SU-DHL-6 (cell line): ENCODE data around the gene TTC6.

ENCODE experiments used
- H2AFZ ChIP-seq: fragments of 200-600 bp; sonication (generic); 2 replicates; pipeline ENCODE4 v1.6.1; 2014; ENCODE audit warnings: low read depth, mild to moderate bottlenecking, moderate library complexity, mixed read lengths, antibody characterized with exemption, low read length; ENCODE audit not compliant: severe bottlenecking
- H3F3A ChIP-seq: fragments of 200-600 bp; shearing (Covaris generic); 2 replicates; pipeline ENCODE4 v1.6.0; 2016; ENCODE audit warnings: antibody characterized with exemption, mild to moderate bottlenecking; ENCODE audit not compliant: insufficient read depth
- H3K27ac ChIP-seq: fragments of 200-600 bp; sonication (generic); 2 replicates; pipeline ENCODE4 v1.5.1; 2016; ENCODE audit warnings: low read depth, mild to moderate bottlenecking, low read length, moderate library complexity, mixed read lengths
- H3K27me3 ChIP-seq: fragments of 200-600 bp; sonication (generic), shearing (Covaris generic); 2 replicates; pipeline ENCODE4 v1.6.0; 2014; ENCODE audit warnings: mild to moderate bottlenecking, low read length
- H3K36me3 ChIP-seq: fragments of 200-600 bp; sonication (generic); 2 replicates; pipeline ENCODE4 v1.6.1; 2014; ENCODE audit warnings: mild to moderate bottlenecking, low read length, mixed read lengths
- H3K4me2 ChIP-seq: fragments of 300-600, 200-600 bp; shearing (Covaris generic), sonication (generic); 2 replicates; pipeline ENCODE4 v1.6.0; 2014; ENCODE audit warnings: low read length, low read depth, mild to moderate bottlenecking; ENCODE audit not compliant: poor library complexity, severe bottlenecking
- H3K4me3 ChIP-seq: fragments of 200-600 bp; sonication (generic); 2 replicates; pipeline ENCODE4 v1.5.1; 2014; ENCODE audit warnings: antibody characterized with exemption, low read length, mild to moderate bottlenecking, mixed read lengths; ENCODE audit not compliant: insufficient read depth, poor library complexity, severe bottlenecking
- H3K79me2 ChIP-seq: fragments of 200-600 bp; sonication (generic); 2 replicates; pipeline ENCODE4 v1.6.1; 2014; ENCODE audit warnings: mild to moderate bottlenecking, low read length, moderate library complexity; ENCODE audit not compliant: insufficient read depth
- H3K9ac ChIP-seq: fragments of 200-600 bp; sonication (generic); 2 replicates; pipeline ENCODE4 v1.7.0; 2014; ENCODE audit warnings: mild to moderate bottlenecking, low read length
- H3K9me2 ChIP-seq: fragments of 200-600 bp; sonication (generic); replicated peaks from 2 replicates; pipeline ENCODE4 v1.6.1; 2014; ENCODE audit warnings: low read length; ENCODE audit not compliant: insufficient read depth
- H3K9me3 ChIP-seq: fragments of 200-600 bp; sonication (generic); 2 replicates; pipeline ENCODE4 v1.6.1; 2014; ENCODE audit warnings: low read length, mixed read lengths; ENCODE audit not compliant: insufficient read depth
- H4K20me1 ChIP-seq: fragments of 200-600 bp; sonication (generic); 2 replicates; pipeline ENCODE4 v1.6.1; 2014; ENCODE audit warnings: low read depth, mild to moderate bottlenecking, antibody characterized with exemption, low read length, moderate library complexity, mixed read lengths
- EZH2phosphoT487 ChIP-seq: fragments of 200-600 bp; sonication (generic), shearing (Covaris generic); conservative IDR thresholded peaks from 2 replicates; pipeline ENCODE4 v1.6.1; 2018; ENCODE audit warnings: mild to moderate bottlenecking, antibody characterized with exemption, low read length, moderate library complexity, mixed read lengths
- TF ChIP-seq, protein P1 (sequence below): fragments of 200-600 bp; sonication (generic); IDR thresholded peaks from one replicate; pipeline ENCODE4 v1.5.1; 2017; ENCODE audit warnings: antibody characterized with exemption, mild to moderate bottlenecking, low read length, moderate library complexity; ENCODE audit not compliant: insufficient read depth, poor library complexity, severe bottlenecking

The TTC6 gene

DNA sequence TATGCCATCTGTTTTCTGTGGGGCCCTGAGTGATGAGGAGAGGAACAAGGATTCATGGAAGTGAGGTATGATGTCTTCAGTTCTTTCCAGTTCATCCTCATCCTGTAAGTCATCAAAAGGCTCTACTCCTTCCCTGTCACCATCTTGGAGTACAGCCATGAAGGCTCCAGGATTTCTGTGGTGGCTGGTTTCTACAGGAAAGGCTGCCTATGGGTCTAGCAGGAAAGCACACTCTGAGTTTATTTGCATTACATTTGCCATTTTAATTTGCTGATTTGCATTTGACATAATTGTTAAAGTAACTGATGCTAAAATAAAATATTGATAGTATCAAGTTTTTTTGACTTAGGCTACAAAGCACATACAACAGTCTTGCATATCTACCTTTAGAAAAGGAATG lies 11.2 kb downstream of the TTC6 start:
- H2AFZ ChIP-seq, result no peak overlapping the region
- no peak overlapping the region for H3K4me2 ChIP-seq
- H3K27me3 ChIP-seq, result no peaks in the 10 kb centered on the region
- H3F3A ChIP-seq, result no peaks in the 10 kb centered on the region
- no peak overlapping the region for H3K27ac ChIP-seq
- H3K36me3 ChIP-seq, result no peaks in the 10 kb centered on the region
- H3K9me2 ChIP-seq, result no peaks in the 10 kb centered on the region
- H3K9ac ChIP-seq, result no peak overlapping the region
- no peaks in the 10 kb centered on the region for H4K20me1 ChIP-seq
- no peak overlapping the region for H3K4me3 ChIP-seq
- TF ChIP-seq, protein P1, sequence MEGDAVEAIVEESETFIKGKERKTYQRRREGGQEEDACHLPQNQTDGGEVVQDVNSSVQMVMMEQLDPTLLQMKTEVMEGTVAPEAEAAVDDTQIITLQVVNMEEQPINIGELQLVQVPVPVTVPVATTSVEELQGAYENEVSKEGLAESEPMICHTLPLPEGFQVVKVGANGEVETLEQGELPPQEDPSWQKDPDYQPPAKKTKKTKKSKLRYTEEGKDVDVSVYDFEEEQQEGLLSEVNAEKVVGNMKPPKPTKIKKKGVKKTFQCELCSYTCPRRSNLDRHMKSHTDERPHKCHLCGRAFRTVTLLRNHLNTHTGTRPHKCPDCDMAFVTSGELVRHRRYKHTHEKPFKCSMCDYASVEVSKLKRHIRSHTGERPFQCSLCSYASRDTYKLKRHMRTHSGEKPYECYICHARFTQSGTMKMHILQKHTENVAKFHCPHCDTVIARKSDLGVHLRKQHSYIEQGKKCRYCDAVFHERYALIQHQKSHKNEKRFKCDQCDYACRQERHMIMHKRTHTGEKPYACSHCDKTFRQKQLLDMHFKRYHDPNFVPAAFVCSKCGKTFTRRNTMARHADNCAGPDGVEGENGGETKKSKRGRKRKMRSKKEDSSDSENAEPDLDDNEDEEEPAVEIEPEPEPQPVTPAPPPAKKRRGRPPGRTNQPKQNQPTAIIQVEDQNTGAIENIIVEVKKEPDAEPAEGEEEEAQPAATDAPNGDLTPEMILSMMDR, result no peak
- no peak for TF ChIP-seq EZH2phosphoT487
- H3K79me2 ChIP-seq, result no peaks in the 10 kb centered on the region
- H3K9me3 ChIP-seq, result no peaks in the 10 kb centered on the region

DNA sequence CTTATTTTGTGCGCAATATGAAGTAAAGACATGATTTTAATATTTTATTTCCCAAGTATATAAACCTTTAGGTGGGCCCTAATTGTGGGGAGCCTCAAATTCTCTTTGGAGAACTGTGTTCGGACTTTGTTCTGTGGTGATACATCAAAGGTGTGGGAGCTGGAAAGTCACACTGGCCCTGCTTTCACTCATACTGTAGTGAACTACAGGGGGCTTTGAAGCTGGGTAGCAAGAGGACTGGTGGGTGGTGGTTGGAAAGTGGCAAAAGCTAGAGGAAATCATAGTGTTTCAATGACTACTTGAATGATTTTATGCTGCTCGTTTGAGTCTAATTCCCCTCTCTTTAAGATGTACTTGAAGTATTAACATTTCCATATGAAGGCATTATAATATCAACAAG lies 13.2 kb downstream of the TTC6 start:
- Histone ChIP-seq H3K9ac (no peak overlapping the region), H2AFZ (no peak overlapping the region), H3K4me2 (no peak overlapping the region), H3K9me3 (no peaks in the 10 kb centered on the region), H4K20me1 (no peaks in the 10 kb centered on the region), H3F3A (no peaks in the 10 kb centered on the region), H3K27me3 (no peaks in the 10 kb centered on the region), H3K79me2 (no peaks in the 10 kb centered on the region), H3K9me2 (no peaks in the 10 kb centered on the region), H3K4me3 (no peak overlapping the region), H3K27ac (no peak overlapping the region), H3K36me3 (no peaks in the 10 kb centered on the region)
- no peak for TF ChIP-seq EZH2phosphoT487
- TF ChIP-seq, protein P1, result no peak

DNA sequence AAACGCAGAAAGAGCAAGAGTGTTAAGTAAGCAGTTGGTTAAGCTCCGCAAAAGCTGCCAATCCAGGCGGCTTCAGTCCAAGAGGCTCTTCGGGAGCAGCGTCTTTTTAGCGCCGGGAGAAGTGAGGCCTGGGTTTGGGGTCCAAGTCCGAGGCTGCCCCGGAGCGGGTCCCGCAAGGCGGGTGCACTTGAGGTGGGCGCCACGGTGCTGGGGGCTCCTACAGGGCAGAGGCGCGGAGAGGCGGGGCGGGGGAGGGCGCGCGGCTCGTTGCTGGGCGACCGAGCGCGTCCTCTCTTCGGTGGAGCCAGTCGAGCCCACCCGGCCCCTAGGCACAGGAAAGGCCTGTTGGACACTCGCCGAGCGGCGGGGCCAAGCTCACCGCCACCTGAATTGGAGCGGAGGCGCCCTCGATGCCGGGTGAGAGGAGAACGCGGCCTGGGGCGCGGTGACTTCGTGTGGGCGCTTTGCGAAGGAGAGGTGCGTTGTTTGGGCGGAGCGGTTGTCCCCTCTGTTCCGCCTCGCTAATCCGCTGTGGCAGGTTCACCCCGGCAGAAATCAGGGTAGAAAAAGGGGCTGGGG lies 15.6 kb downstream of the TTC6 start:
- Histone ChIP-seq H3K27ac (no peak overlapping the region), H3K4me2 (no peak overlapping the region), H3K36me3 (no peaks in the 10 kb centered on the region), H3F3A (no peaks in the 10 kb centered on the region), H2AFZ (no peak overlapping the region), H3K9ac (no peak overlapping the region), H3K9me2 (no peaks in the 10 kb centered on the region), H3K9me3 (0 out of 2 replicates have a peak, but pooled peaks cover 8% of the 10 kb centered on the region), H3K79me2 (no peaks in the 10 kb centered on the region), H4K20me1 (no peaks in the 10 kb centered on the region), H3K4me3 (no peak overlapping the region), H3K27me3 (no peaks in the 10 kb centered on the region)
- TF ChIP-seq, protein P1, result no peak
- TF ChIP-seq EZH2phosphoT487, result no peak
